PC-9 (cell line): ENCODE data around the gene TRPC4AP. TPM values are rescaled to one million over a fixed set of nuclear protein-coding genes. Genes with fewer than 3 reads are reported as not detected.

Source experiments
- BruUV-seq: library from RNA; stranded (reverse); fragments of 400-500 nt; replicated peaks from 2 replicates; lab custom pipeline; 2021; lab: Mats Ljungman, UMichigan
- CTCF ChIA-PET: fragments of 300-600 bp; sonication (Branson Sonifier 250); formaldehyde crosslinking; loops from one replicate; lab custom pipeline; 2022; ENCODE audit warnings: antibody characterized with exemption; lab: Charles Lee
- POLR2A ChIA-PET: fragments of 300-600 bp; sonication (Branson Sonifier 250); formaldehyde crosslinking; loops from one replicate; lab custom pipeline; 2022; ENCODE audit warnings: antibody characterized with exemption; ENCODE audit not compliant: unreplicated experiment; lab: Charles Lee
- DNase-seq, 2 experiments: peaks; one replicate each; pipeline versions ENCODE4 v3.0.0 to v3.0.0-alpha.2; 2015 to 2022; ENCODE audit warnings: mixed read lengths in 1 of 2
- H2AFZ ChIP-seq: fragments of 200-600 bp; sonication (generic); 2 replicates; pipeline ENCODE4 v1.8.1; 2017; ENCODE audit warnings: antibody characterized with exemption
- H3F3A ChIP-seq: fragments of 200-600 bp; sonication (generic); 2 replicates; pipeline ENCODE4 v1.8.1; 2017; ENCODE audit warnings: antibody characterized with exemption, mild to moderate bottlenecking, low read depth; ENCODE audit not compliant: insufficient read depth
- H3K27ac ChIP-seq: fragments of 200-600 bp; sonication (generic); 2 replicates; pipeline ENCODE4 v1.6.1; 2016; ENCODE audit warnings: mixed run types
- H3K27me3 ChIP-seq: fragments of 200-600 bp; sonication (generic); 2 replicates; pipeline ENCODE4 v1.6.1; 2016; ENCODE audit warnings: low read depth, mixed run types; ENCODE audit not compliant: insufficient read depth
- H3K36me3 ChIP-seq: fragments of 200-600 bp; sonication (generic); 2 replicates; pipeline ENCODE4 v1.6.1; 2016; ENCODE audit warnings: low read depth, mixed run types
- H3K4me1 ChIP-seq: fragments of 200-600 bp; sonication (generic); replicated peaks from 2 replicates; pipeline ENCODE4 v1.6.1; 2016; ENCODE audit warnings: mixed run types; ENCODE audit not compliant: insufficient read depth
- H3K4me2 ChIP-seq: fragments of 200-600 bp; sonication (generic); 2 replicates; pipeline ENCODE4 v1.6.1; 2017; ENCODE audit warnings: mixed run types
- H3K4me3 ChIP-seq: fragments of 200-600 bp; sonication (generic); 2 replicates; pipeline ENCODE4 v1.6.1; 2016; ENCODE audit warnings: mixed run types
- H3K79me2 ChIP-seq: fragments of 200-600 bp; sonication (generic); 2 replicates; pipeline ENCODE4 v1.6.1; 2017; ENCODE audit warnings: low read depth, mixed run types
- H3K9me2 ChIP-seq: fragments of 200-600 bp; sonication (generic); 2 replicates; pipeline ENCODE4 v1.8.1; 2017; ENCODE audit warnings: mild to moderate bottlenecking; ENCODE audit not compliant: insufficient read depth
- H3K9me3 ChIP-seq: fragments of 200-600 bp; sonication (generic); 2 replicates; pipeline ENCODE4 v1.8.1; 2016; ENCODE audit warnings: low read depth; ENCODE audit not compliant: insufficient read depth
- H4K20me1 ChIP-seq: fragments of 200-600 bp; sonication (generic); 2 replicates; pipeline ENCODE4 v1.8.1; 2017; ENCODE audit not compliant: insufficient read depth
- EZH2 ChIP-seq: fragments of 200-600 bp; sonication (generic); IDR thresholded peaks from 2 replicates; pipeline ENCODE4 v1.8.0; 2017; ENCODE audit warnings: antibody characterized with exemption, low read depth
- intact Hi-C: fragments of 100-400 bp; cut with micrococcal nuclease; formaldehyde crosslinking; loops from one replicate; pipeline ENCODE4 v1.10.0; 2022; ENCODE audit not compliant: unreplicated experiment
- total RNA-seq: library from RNA; stranded (reverse); gene quantifications from 2 replicates; pipeline ENCODE4 v1.2.3, GENCODE V29; 2021
- TF ChIP-seq, protein P1 (sequence below): fragments of 200-600 bp; sonication (generic); conservative IDR thresholded peaks from 2 replicates; pipeline ENCODE4 v1.6.1; 2017; ENCODE audit warnings: mixed run types, antibody characterized with exemption, mild to moderate bottlenecking, moderate library complexity

TRPC4AP gene
- total RNA-seq, 1 experiment from 2014 or later, result 51.0 TPM

DNA sequence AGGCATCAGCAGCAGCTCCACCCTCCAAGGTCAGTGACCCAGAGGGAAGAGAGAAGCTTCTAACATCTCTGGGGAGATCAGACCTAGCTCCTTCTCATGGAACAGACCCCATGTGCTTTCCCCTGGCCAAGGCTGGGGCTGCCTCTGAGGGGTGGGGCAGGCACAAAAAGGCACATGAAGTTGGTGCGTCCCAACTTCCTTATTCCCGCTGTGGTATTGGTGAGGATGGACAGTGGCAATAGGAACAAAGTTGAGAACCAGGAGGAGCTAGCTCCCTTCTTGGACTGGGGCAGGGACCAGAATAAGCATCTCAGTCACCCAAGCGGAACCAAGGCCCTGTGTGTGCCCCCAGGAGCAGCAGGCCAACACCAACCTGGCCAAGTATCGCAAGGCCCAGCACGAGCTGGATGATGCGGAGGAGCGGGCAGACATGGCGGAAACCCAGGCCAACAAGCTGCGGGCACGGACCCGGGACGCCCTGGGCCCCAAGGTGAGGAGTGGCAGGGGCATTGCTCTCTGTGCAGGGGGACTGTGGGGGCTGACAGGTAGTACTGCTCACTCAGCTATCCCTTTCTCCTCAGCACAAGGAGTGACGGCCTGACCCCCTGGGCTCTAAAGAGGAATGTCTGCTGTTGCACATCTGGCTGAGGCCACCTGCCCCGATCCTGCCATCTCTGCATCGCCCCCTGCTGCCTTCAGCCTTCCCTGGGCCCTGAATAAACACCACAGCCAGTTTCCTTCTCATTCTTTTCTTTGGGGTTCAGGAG, 90.8 kb downstream of the TRPC4AP start:
- H3K27me3 ChIP-seq, result no peaks in the 10 kb centered on the region
- H3K79me2 ChIP-seq, result no peaks in the 10 kb centered on the region
- H3K36me3 ChIP-seq, result no peaks in the 10 kb centered on the region
- intact Hi-C loops, result no loop called here
- no TSS peak for BruUV-seq
- no peak for DNase-seq
- no peak overlapping the region for H3K4me3 ChIP-seq
- H3K27ac ChIP-seq, result no peak overlapping the region
- no peaks in the 10 kb centered on the region; the same call in 1 of the 2 replicates for H4K20me1 ChIP-seq
- POLR2A ChIA-PET, result interaction anchor here (0.7 kb wide), 2 partner anchors 60 to 878 kb away, joined by 4 read pairs; no protein-coding TSS in a partner anchor
- H3F3A ChIP-seq, result 0 out of 2 replicates have a peak, but pooled peaks cover 3% of the 10 kb centered on the region
- no peaks in the 10 kb centered on the region for H3K9me3 ChIP-seq
- TF ChIP-seq EZH2, result no peak
- TF ChIP-seq, protein P1, sequence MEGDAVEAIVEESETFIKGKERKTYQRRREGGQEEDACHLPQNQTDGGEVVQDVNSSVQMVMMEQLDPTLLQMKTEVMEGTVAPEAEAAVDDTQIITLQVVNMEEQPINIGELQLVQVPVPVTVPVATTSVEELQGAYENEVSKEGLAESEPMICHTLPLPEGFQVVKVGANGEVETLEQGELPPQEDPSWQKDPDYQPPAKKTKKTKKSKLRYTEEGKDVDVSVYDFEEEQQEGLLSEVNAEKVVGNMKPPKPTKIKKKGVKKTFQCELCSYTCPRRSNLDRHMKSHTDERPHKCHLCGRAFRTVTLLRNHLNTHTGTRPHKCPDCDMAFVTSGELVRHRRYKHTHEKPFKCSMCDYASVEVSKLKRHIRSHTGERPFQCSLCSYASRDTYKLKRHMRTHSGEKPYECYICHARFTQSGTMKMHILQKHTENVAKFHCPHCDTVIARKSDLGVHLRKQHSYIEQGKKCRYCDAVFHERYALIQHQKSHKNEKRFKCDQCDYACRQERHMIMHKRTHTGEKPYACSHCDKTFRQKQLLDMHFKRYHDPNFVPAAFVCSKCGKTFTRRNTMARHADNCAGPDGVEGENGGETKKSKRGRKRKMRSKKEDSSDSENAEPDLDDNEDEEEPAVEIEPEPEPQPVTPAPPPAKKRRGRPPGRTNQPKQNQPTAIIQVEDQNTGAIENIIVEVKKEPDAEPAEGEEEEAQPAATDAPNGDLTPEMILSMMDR, result no peak; the same call in 1 of the 2 replicates
- H3K4me1 ChIP-seq, result no peaks in the 10 kb centered on the region
- no peak overlapping the region for H2AFZ ChIP-seq
- no peak overlapping the region for H3K4me2 ChIP-seq
- CTCF ChIA-PET, result interaction anchor here (0.7 to 1.1 kb wide), 2 partner anchors 128 to 129 kb away, joined by 3 to 4 read pairs; partner anchors contain the start of gene GGT7
- H3K9me2 ChIP-seq, result no peaks in the 10 kb centered on the region

GRCh38 chr20:35000922-35001595, 91.5 kb downstream of the TRPC4AP start:
- DNase-seq, result no peak
- Histone ChIP-seq H3K79me2 (no peaks in the 10 kb centered on the region), H3F3A (0 out of 2 replicates have a peak, but pooled peaks cover 3% of the 10 kb centered on the region)

More at GRCh38 chr20:35000922-35001595, 91.5 kb downstream of the TRPC4AP start:
- BruUV-seq, result no TSS peak
- no peaks in the 10 kb centered on the region for H3K9me3 ChIP-seq
- no peaks in the 10 kb centered on the region for H3K27me3 ChIP-seq
- H3K27ac ChIP-seq, result no peak overlapping the region
- H4K20me1 ChIP-seq, result no peaks in the 10 kb centered on the region; the same call in 1 of the 2 replicates
- H3K36me3 ChIP-seq, result no peaks in the 10 kb centered on the region
- ChIA-PET POLR2A (interaction anchor here (0.6 to 0.7 kb wide), 3 partner anchors 61 to 879 kb away, joined by 3 to 4 read pairs (median 4); no protein-coding TSS in a partner anchor), CTCF (interaction anchor here (0.5 to 1.1 kb wide), 3 partner anchors 62 to 128 kb away, joined by 3 to 4 read pairs (median 3); partner anchors contain the start of gene GGT7)
- no peaks in the 10 kb centered on the region for H3K4me1 ChIP-seq
- intact Hi-C loops, result no loop called here
- TF ChIP-seq, protein P1, result no peak
- TF ChIP-seq EZH2, result no peak
- H2AFZ ChIP-seq, result no peak overlapping the region
- H3K4me3 ChIP-seq, result no peak overlapping the region
- no peaks in the 10 kb centered on the region for H3K9me2 ChIP-seq
- no peak overlapping the region for H3K4me2 ChIP-seq
